A549 (cell line): ENCODE measurements around the gene FRY.

Experiments used
- CTCF ChIP-seq: fragments of >200 bp; sonication (Bioruptor Twin); formaldehyde crosslinking; IDR thresholded peaks from 3 replicates; pipeline ENCODE4 v1.5.1; 2016
- MYC ChIP-seq: IDR thresholded peaks from 2 replicates; pipeline ENCODE4 v1.6.1; 2012; ENCODE audit warnings: mild to moderate bottlenecking, inconsistent platforms, low read length, improper control_type of control experiment, borderline replicate concordance
- NFE2L2 ChIP-seq: fragments of 150-350 bp; conservative IDR thresholded peaks from 2 replicates; pipeline ENCODE4 v1.6.1; 2014; ENCODE audit warnings: low read length
- POLR2AphosphoS2 ChIP-seq: conservative IDR thresholded peaks from 2 replicates; pipeline ENCODE4 v1.6.1; 2012; ENCODE audit warnings: low read length, improper control_type of control experiment, inconsistent platforms
- RARB ChIP-seq: fragments of 250-450 bp; sonication (Bioruptor Pico); IDR thresholded peaks from 2 replicates; pipeline ENCODE4 v1.8.0; 2021; ENCODE audit warnings: mild to moderate bottlenecking, moderate library complexity
- ZNF302 ChIP-seq: fragments of 250-450 bp; sonication (Bioruptor Pico); IDR thresholded peaks from 2 replicates; pipeline ENCODE4 v1.9.0; 2021; ENCODE audit warnings: inconsistent platforms, mild to moderate bottlenecking, moderate library complexity

- no peak for TF ChIP-seq RARB
- TF ChIP-seq CTCF = no peak
- TF ChIP-seq MYC = no peak
- no peak for TF ChIP-seq ZNF302
- no peak for TF ChIP-seq NFE2L2
- no peak for TF ChIP-seq POLR2AphosphoS2
These were observed 249.5 kb downstream of the FRY start for GRCh38 chr13:32281096-32281495.
